Activated T-helper 2 cell treated with anti-CD3 and anti-CD28 coated beads, Interferon-gamma antibody, Interleukin-2, Interleukin-4, amounts not matched to agents 10 μg/mL and 5 μg/mL and 100 μg/mL, durations not matched to agents 14 hours and 24 hours and 36 hours (primary cell): ENCODE data around the gene MINK1. TPM values are rescaled to one million over a fixed set of nuclear protein-coding genes. Genes with fewer than 3 reads are reported as not detected.
"Not testable (repeated sequence)": the region's sequence is repeated elsewhere in the genome, so short reads cannot be mapped to it uniquely, and the experiment has no call there.

ENCODE experiments used
- DNase-seq: peaks from one replicate; pipeline ENCODE4 v3.0.0; 2021; ENCODE audit warnings: low spot score
- H3K27ac Mint-ChIP-seq: one replicate; pipeline ENCODE4 v1.8.0; 2021; ENCODE audit warnings: mixed read lengths
- H3K27me3 Mint-ChIP-seq: one replicate; pipeline ENCODE4 v1.8.0; 2021; ENCODE audit warnings: low read depth, mixed read lengths
- H3K36me3 Mint-ChIP-seq: one replicate; pipeline ENCODE4 v1.8.0; 2021; ENCODE audit warnings: low read depth, mixed read lengths
- H3K4me1 Mint-ChIP-seq: one replicate; pipeline ENCODE4 v1.8.0; 2021; ENCODE audit warnings: low read depth, mixed read lengths
- H3K4me3 Mint-ChIP-seq: one replicate; pipeline ENCODE4 v1.8.0; 2021; ENCODE audit warnings: low read depth, mild to moderate bottlenecking, moderate library complexity, mixed read lengths
- H3K9me3 Mint-ChIP-seq: one replicate; pipeline ENCODE4 v1.8.0; 2021; ENCODE audit warnings: mixed read lengths
- intact Hi-C: fragments of 100-400 bp; cut with micrococcal nuclease; formaldehyde crosslinking; loops from one replicate; pipeline ENCODE4 v1.15.1; 2023
- total RNA-seq: library from RNA; stranded (reverse); gene quantifications from 2 replicates; pipeline ENCODE4 v1.2.3, GENCODE V29; 2022

Gene MINK1
- total RNA-seq, 1 donor from 2014 or later: 69.7 TPM

DNA sequence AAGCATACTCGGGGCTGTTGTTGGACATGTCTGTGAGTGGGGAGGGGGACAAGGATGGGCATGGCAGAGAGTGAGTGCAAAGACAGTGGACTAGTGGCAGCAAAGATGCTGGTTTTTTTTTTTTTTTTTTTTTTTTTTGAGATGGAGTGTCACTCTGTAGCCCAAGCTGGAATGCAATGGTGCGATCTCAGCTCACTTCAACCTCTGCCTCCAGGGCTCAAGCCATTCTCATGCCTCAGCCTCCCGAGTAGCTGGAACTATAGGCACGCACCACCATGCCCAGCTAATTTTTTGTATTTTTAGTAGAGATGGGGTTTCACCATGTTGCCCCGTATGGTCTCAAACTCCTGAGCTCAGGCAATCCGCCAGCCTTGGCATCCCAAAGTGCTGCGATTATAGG lies 24.2 kb downstream of the MINK1 start:
- H3K4me3 Mint-ChIP-seq, DNase-seq, H3K27me3 Mint-ChIP-seq, H3K27ac Mint-ChIP-seq, H3K4me1 Mint-ChIP-seq, H3K9me3 Mint-ChIP-seq, intact Hi-C loops: not testable (repeated sequence)
- H3K36me3 Mint-ChIP-seq: peaks cover 23% of the 10 kb centered on the region

DNA sequence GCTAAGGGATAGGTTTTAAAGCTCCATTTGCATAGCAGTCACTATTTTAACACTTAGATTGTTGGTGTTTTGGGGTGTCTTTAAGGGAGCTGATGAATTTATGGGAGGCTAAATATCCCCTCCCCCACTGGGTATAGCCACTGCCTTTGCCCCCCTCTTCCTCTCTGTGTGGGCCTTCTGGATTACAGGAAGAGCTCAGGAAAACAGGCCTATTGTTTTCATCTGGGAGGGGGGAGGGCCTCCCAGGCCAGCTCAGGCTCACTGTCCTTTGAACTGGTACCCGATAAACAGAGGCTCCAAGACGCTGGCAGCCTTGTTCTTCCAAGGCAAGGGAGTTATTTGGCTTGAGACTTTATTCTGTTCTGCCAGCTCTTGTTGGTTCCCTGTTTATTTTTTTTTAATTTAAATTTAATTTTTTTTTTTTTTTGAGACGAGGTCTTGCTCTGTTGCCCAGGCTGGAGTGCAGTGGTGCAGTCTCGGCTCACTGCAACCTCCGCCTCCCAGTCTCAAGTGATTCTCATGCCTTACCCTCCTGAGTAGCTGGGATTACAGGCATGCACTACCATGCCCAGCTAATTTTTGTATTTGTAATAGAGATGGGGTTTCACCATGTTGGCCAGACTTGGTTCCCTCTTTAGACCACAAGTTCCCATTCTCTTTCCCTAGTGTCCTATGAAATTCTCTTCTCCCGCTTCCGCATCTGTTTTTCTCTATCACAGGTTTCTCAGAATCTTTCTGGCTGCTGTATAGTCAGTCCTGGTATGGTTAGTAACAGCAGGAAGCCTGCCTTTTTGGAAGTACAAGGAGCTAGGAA lies 25.1 kb downstream of the MINK1 start:
- Mint-ChIP-seq H3K4me1 (peaks cover 5% of the 10 kb centered on the region), H3K36me3 (peaks cover 21% of the 10 kb centered on the region), H3K4me3 (no peak overlapping the region), H3K9me3 (no peaks in the 10 kb centered on the region), H3K27me3 (no peaks in the 10 kb centered on the region), H3K27ac (no peak overlapping the region)
- DNase-seq: no peak
- intact Hi-C loops: no loop called here

GRCh38 chr17:4858882-4859260 lies 25.7 kb downstream of the MINK1 start:
- no peak for DNase-seq
- Mint-ChIP-seq H3K27ac (no peak overlapping the region), H3K4me1 (peaks cover 5% of the 10 kb centered on the region)

GRCh38 chr17:4859816-4860625 lies 26.9 kb downstream of the MINK1 start:
- H3K36me3 Mint-ChIP-seq: peaks cover 13% of the 10 kb centered on the region
- no peaks in the 10 kb centered on the region for H3K27me3 Mint-ChIP-seq
- no peaks in the 10 kb centered on the region for H3K9me3 Mint-ChIP-seq
- H3K4me3 Mint-ChIP-seq: no peak overlapping the region
- DNase-seq: no peak
- intact Hi-C loops: no loop called here
- peaks cover 5% of the 10 kb centered on the region for H3K4me1 Mint-ChIP-seq
- H3K27ac Mint-ChIP-seq: no peak overlapping the region

More at GRCh38 chr17:4858882-4859260, 25.7 kb downstream of the MINK1 start:
- H3K9me3 Mint-ChIP-seq: no peaks in the 10 kb centered on the region
- H3K4me3 Mint-ChIP-seq: no peak overlapping the region
- intact Hi-C loops: no loop called here
- H3K27me3 Mint-ChIP-seq: no peaks in the 10 kb centered on the region
- H3K36me3 Mint-ChIP-seq: peaks cover 20% of the 10 kb centered on the region

DNA sequence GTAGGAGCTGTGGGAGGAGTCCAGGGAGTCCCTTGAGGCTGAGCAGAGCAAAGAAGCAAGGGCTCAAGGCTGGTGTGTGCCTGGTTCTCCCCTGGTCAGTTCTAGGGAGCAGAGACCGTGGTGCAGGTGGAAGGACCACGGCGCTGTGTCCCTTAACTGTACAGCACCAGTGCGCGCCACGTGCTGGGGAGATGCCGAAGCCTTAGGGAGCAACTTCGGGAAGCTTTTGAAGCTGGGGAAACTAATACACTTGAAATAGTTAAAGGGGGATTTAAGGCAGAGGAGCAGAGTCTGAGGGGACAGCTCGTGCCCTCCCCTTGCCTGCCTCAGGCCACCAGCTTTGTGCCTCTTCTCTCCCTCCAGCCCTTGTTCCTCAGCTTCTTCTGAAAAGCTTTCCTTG lies 27.5 kb downstream of the MINK1 start:
- DNase-seq: no peak
- Mint-ChIP-seq H3K27me3 (no peaks in the 10 kb centered on the region), H3K27ac (no peak overlapping the region), H3K4me1 (peaks cover 5% of the 10 kb centered on the region), H3K4me3 (no peak overlapping the region), H3K9me3 (no peaks in the 10 kb centered on the region), H3K36me3 (peaks cover 13% of the 10 kb centered on the region)
- intact Hi-C loops: no loop called here

DNA sequence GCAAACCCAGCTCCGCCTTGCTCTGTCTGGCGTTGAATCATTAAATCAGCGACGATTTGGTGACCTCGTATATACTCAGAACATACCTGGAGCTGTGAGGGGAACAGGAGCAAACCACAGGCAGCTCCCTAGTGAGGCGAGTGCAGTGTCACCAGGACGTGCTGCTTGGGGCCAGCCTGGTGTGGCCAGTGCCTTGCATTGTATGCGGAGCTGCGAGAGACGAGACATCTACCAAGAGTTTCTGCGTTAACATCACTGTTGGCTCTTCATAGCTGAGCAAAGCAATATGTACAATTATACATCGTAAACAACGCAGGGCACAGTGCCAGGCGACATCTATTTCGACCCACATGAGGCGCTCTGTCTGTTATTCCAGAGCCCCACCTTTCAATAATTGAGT lies 27.9 kb downstream of the MINK1 start:
- intact Hi-C loops: no loop called here

GRCh38 chr17:4862720-4863119 lies 29.6 kb downstream of the MINK1 start:
- DNase-seq: no peak
- Mint-ChIP-seq H3K27me3 (no peaks in the 10 kb centered on the region), H3K4me1 (peaks cover 3% of the 10 kb centered on the region), H3K4me3 (no peak overlapping the region), H3K27ac (no peak overlapping the region), H3K36me3 (no peaks in the 10 kb centered on the region), H3K9me3 (no peaks in the 10 kb centered on the region)
- intact Hi-C loops: no loop called here

More for the DNA sequence above, 27.9 kb downstream of the MINK1 start:
- no peak for DNase-seq
- Mint-ChIP-seq H3K9me3 (no peaks in the 10 kb centered on the region), H3K36me3 (peaks cover 11% of the 10 kb centered on the region), H3K4me3 (no peak overlapping the region), H3K27me3 (no peaks in the 10 kb centered on the region), H3K4me1 (peaks cover 5% of the 10 kb centered on the region), H3K27ac (no peak overlapping the region)

- intact Hi-C loops: no loop called here
- no peak for DNase-seq
- Mint-ChIP-seq H3K9me3 (no peaks in the 10 kb centered on the region), H3K27ac (no peak overlapping the region), H3K27me3 (no peaks in the 10 kb centered on the region), H3K4me3 (no peak overlapping the region), H3K36me3 (no peaks in the 10 kb centered on the region), H3K4me1 (peaks cover 1% of the 10 kb centered on the region)
Observed at GRCh38 chr17:4863321-4863720, 30.2 kb downstream of the MINK1 start.

- intact Hi-C loops, H3K27ac Mint-ChIP-seq, H3K27me3 Mint-ChIP-seq, DNase-seq, H3K4me1 Mint-ChIP-seq, H3K9me3 Mint-ChIP-seq, H3K36me3 Mint-ChIP-seq, H3K4me3 Mint-ChIP-seq: not testable (repeated sequence)
Observed at GRCh38 chr17:4867535-4867934, 34.4 kb downstream of the MINK1 start.

DNA sequence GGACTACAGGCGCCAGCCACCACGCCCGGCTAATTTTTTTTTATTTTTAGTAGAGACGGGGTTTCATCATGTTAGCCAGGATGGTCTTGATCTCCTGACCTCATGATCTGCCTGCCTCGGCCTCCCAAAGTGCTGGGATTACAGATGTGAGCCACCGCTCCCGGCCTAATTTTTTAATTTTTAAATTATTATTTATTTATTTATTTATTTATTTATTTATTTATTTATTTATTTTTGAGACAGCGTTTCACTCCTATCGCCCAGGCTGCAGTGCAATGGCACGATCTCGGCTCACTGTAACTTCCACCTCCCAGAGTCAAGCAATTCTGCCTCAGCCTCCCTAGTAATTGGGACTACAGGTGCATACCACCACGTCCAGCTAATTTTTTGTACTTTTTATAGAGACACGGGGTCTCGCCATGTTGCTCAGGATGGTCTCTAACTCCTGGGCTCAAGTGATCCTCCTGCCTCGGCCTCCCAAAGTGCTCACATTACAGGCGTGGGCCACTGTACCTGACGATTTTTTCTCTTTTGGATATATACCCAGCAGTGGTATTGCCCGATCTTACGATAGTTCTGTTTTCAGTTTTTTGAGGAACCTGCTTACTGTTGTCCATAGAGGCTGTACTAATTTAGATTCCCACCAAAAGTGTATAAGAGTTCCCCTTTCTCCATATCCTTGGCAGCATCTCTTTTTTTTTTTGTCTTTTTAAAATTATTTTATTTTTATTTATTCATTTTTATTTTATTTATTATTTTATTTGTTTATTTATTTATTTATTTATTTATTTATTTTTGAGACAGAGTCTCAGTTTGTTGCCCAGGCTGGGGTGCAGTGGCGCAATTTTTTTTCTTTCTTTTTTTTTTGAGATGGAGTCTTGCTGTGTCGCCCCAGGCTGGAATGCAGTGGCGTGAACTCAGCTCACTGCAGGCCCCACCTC lies 36.2 kb downstream of the MINK1 start:
- intact Hi-C loops, DNase-seq, H3K27ac Mint-ChIP-seq, H3K27me3 Mint-ChIP-seq, H3K4me1 Mint-ChIP-seq, H3K9me3 Mint-ChIP-seq, H3K4me3 Mint-ChIP-seq, H3K36me3 Mint-ChIP-seq: not testable (repeated sequence)

DNA sequence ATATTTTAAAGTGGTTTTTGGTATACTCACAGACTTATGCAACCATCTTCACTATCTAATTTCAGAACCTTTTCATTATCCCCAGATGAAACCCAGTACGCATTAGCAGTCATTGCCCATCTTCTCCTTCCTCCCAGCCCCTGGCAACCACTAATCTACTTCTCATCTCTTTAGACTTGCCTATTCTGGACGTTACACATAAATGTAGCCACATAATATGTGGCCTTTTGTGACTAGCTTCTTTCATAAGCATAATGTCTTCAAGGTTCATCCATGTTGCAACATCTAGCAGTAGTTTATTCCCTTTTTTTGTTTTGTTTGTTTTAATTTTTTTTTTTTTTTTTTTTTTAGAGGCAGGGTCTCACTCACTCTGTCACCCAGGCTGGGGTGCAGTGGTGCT lies 37.7 kb downstream of the MINK1 start:
- Mint-ChIP-seq H3K36me3 (peaks cover 10% of the 10 kb centered on the region), H3K9me3 (no peaks in the 10 kb centered on the region)
- DNase-seq: no peak

GRCh38 chr17:4872786-4873185 lies 39.6 kb downstream of the MINK1 start:
- DNase-seq: no peak
- H3K9me3 Mint-ChIP-seq: no peaks in the 10 kb centered on the region
- H3K4me1 Mint-ChIP-seq: peaks cover 5% of the 10 kb centered on the region
- no peaks in the 10 kb centered on the region for H3K27me3 Mint-ChIP-seq
- no peak overlapping the region for H3K4me3 Mint-ChIP-seq
- H3K27ac Mint-ChIP-seq: no peak overlapping the region
- intact Hi-C loops: no loop called here
- peaks cover 10% of the 10 kb centered on the region for H3K36me3 Mint-ChIP-seq

More for the DNA sequence above, 37.7 kb downstream of the MINK1 start:
- Mint-ChIP-seq H3K27me3 (no peaks in the 10 kb centered on the region), H3K27ac (no peak overlapping the region), H3K4me3 (no peak overlapping the region), H3K4me1 (peaks cover 5% of the 10 kb centered on the region)
- intact Hi-C loops: no loop called here
